H1 (cell line): ENCODE data around the gene SNX3. TPM values are rescaled to one million over a fixed set of nuclear protein-coding genes. Genes with fewer than 3 reads are reported as not detected.

ENCODE experiments used
- CREB1 ChIP-seq: IDR thresholded peaks from 2 replicates; pipeline ENCODE4 v1.6.1; 2012; ENCODE audit warnings: inconsistent platforms
- NRF1 ChIP-seq: IDR thresholded peaks from 2 replicates; pipeline ENCODE4 v1.6.1; 2011; ENCODE audit warnings: mild to moderate bottlenecking, low read depth, low read length, improper control_type of control experiment
- RBBP5 ChIP-seq: IDR thresholded peaks from 2 replicates; pipeline ENCODE4 v1.7.1; 2012; ENCODE audit warnings: low read depth, mild to moderate bottlenecking, inconsistent platforms, low read length, moderate library complexity, borderline replicate concordance
- RXRA ChIP-seq: IDR thresholded peaks from 2 replicates; pipeline ENCODE4 v1.6.1; 2011; ENCODE audit warnings: low read depth, mild to moderate bottlenecking, low read length, moderate library complexity; ENCODE audit not compliant: insufficient read depth
- SP2 ChIP-seq: IDR thresholded peaks from 2 replicates; pipeline ENCODE4 v1.6.1; 2012; ENCODE audit warnings: mild to moderate bottlenecking, low read length, inconsistent platforms
- polyA plus RNA-seq, 7 experiments: library from polyadenylated mRNA; depleted of rRNA in 3 of 7; stranded (reverse) in 5 of 7; unstranded in 2 of 7; fragments of >200 nt in 5 of 7; fragments of 200-250 nt in 2 of 7; gene quantifications; 1 replicate in 5 of 7; 2 replicates in 1 of 7; 4 replicates in 1 of 7; pipeline versions ENCODE4 v1.2.1 to v1.2.3, GENCODE V29; 2011 to 2013; ENCODE audit warnings: missing spikeins in 2 of 7, mixed read lengths in 2 of 7
- total RNA-seq: library from RNA; stranded (reverse); fragmentation: NEBNext Ultra II Directional; extraction: Animal tissue kit (Norgen Biotek cat#: 25700); gene quantifications from 2 replicates; pipeline ENCODE4 v1.2.1, GENCODE V29; 2021

Gene SNX3
- total and polyA plus RNA-seq, 2 of the 8 experiments (the other 6 are each of a cell fraction or from before 2014, with no cell fraction given) = 72.5 to 150 TPM

GRCh38 chr6:108165714-108166663, 94.9 kb downstream of the SNX3 start, which contains the start of gene NR2E1 (continued):
- peak; percentile 70 for TF ChIP-seq CREB1
- TF ChIP-seq RBBP5 = 0 out of 2 replicates have a peak, but pooled peaks have one; percentile 2
- no peak for TF ChIP-seq NRF1
- TF ChIP-seq RXRA = no peak
- TF ChIP-seq SP2 = no peak
